ENCODE results near the gene TK2. TPM values are rescaled to one million over a fixed set of nuclear protein-coding genes. Genes with fewer than 3 reads are reported as not detected.

The TK2 gene
- total RNA-seq, 1 donor from 2014 or later, result 21.5 TPM

GRCh38 chr16:66562409-66562808, 12.5 kb upstream of the TK2 start:
- Histone ChIP-seq H3K27me3 (no peaks in the 10 kb centered on the region), H3K36me3 (peaks cover 5 to 37% of the 10 kb centered on the region in 2 donors), H3K9me3 (no peaks in the 10 kb centered on the region), H3K27ac (no peak overlapping the region), H3K4me1 (no peaks in the 10 kb centered on the region), H3K4me3 (no peak overlapping the region)
- TF ChIP-seq CTCF (IDR thresholded peaks at IDR 0.05), result no peak
- intact Hi-C loops (cut with DNase I), result no loop called here
- no peak for DNase-seq (ENCODE audit: low spot score in 2 of 2)

GRCh38 chr16:66561381-66562080, 11.6 kb upstream of the TK2 start:
- Histone ChIP-seq H3K4me3 (no peak overlapping the region), H3K27ac (no peak overlapping the region), H3K9me3 (no peaks in the 10 kb centered on the region), H3K36me3 (peaks cover 9 to 34% of the 10 kb centered on the region in 2 donors), H3K4me1 (no peaks in the 10 kb centered on the region), H3K27me3 (no peaks in the 10 kb centered on the region)
- intact Hi-C loops (cut with DNase I), result no loop called here
- no peak for TF ChIP-seq CTCF (IDR thresholded peaks at IDR 0.05)
- no peak for DNase-seq (ENCODE audit: low spot score in 2 of 2)

- intact Hi-C loops (cut with DNase I), result no loop called here
- Histone ChIP-seq H3K27me3 (no peaks in the 10 kb centered on the region), H3K4me3 (no peak overlapping the region), H3K27ac (no peak overlapping the region), H3K36me3 (peaks cover 9 to 23% of the 10 kb centered on the region in 2 donors), H3K4me1 (peaks cover 0 to 2% of the 10 kb centered on the region in 2 donors), H3K9me3 (no peaks in the 10 kb centered on the region)
- no peak for DNase-seq (ENCODE audit: low spot score in 2 of 2)
- TF ChIP-seq CTCF (IDR thresholded peaks at IDR 0.05), result no peak
These were observed 10.2 kb upstream of the TK2 start for GRCh38 chr16:66560107-66560506.

DNA sequence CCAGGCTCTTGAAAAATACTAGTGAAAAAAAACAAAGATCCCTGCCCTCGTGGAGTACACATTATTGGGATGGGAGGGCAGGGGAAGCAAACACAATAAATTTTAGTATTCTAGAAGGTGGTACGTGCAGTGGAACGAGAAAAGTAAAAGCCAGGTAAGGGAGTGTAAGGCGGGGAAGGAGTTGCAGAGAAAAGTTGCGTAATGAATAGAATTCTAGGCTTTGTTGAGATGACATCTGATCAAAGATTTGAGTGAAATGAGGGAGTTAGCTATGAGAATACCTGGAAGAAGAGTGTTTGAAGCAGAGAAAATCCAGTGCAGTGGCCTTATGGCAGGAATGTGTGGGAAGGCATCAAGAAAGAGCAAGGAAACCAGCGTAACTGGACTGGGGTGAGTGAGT, 4.6 kb upstream of the TK2 start:
- intact Hi-C loops (cut with DNase I), result no loop called here
- Histone ChIP-seq H3K9me3 (no peaks in the 10 kb centered on the region), H3K27me3 (no peaks in the 10 kb centered on the region), H3K27ac (no peak overlapping the region), H3K4me1 (peaks cover 11 to 15% of the 10 kb centered on the region in 2 donors), H3K36me3 (peaks cover 9 to 10% of the 10 kb centered on the region in 2 donors), H3K4me3 (no peak overlapping the region)
- DNase-seq (ENCODE audit: low spot score in 2 of 2), result no peak
- TF ChIP-seq CTCF (IDR thresholded peaks at IDR 0.05), result no peak

GRCh38 chr16:66554021-66554420, 4.1 kb upstream of the TK2 start:
- no peak for TF ChIP-seq CTCF (IDR thresholded peaks at IDR 0.05)
- H3K36me3 ChIP-seq, result peaks cover 8% of the 10 kb centered on the region in 2 donors
- H3K27ac ChIP-seq, result no peak overlapping the region
- H3K9me3 ChIP-seq, result no peaks in the 10 kb centered on the region
- no peak for DNase-seq (ENCODE audit: low spot score in 2 of 2)
- H3K27me3 ChIP-seq, result no peaks in the 10 kb centered on the region
- no peak overlapping the region for H3K4me3 ChIP-seq
- intact Hi-C loops (cut with DNase I), result no loop called here
- H3K4me1 ChIP-seq, result peaks cover 11 to 16% of the 10 kb centered on the region in 2 donors

Data from ascending aorta (tissue), 2 donors.